Right hindlimb (tissue), 1 donor: ENCODE data around the gene SPIRE2.
"Not testable (repeated sequence)": the region's sequence is repeated elsewhere in the genome, so short reads cannot be mapped to it uniquely, and the experiment has no call there.

Source experiments
- DNase-seq: peaks from one replicate; pipeline ENCODE4 v3.0.0-alpha.2; 2018

The SPIRE2 gene

GRCh38 chr16:89869911-89870310 is 41.6 kb downstream of the SPIRE2 start:
- DNase-seq, result no peak

- DNase-seq, result no peak
Measured at GRCh38 chr16:89870440-89870839, 42.2 kb downstream of the SPIRE2 start.

- DNase-seq, result no peak
Measured at GRCh38 chr16:89871895-89872294, 43.6 kb downstream of the SPIRE2 start.

- DNase-seq, result peak; percentile 94
Measured at GRCh38 chr16:89873109-89873971, 45.1 kb downstream of the SPIRE2 start, which contains the start of gene TCF25. Gene TCF25 (plus strand): TSS chr16:89873592. CDS start chr16:89873668, 76 bp downstream.

GRCh38 chr16:89873972-89874689 is 45.9 kb downstream of the SPIRE2 start:
- peak; percentile 98 for DNase-seq

GRCh38 chr16:89879123-89879522 is 50.8 kb downstream of the SPIRE2 start:
- DNase-seq, result not testable (repeated sequence)

- DNase-seq, result no peak
Measured at GRCh38 chr16:89880477-89881367, 52.4 kb downstream of the SPIRE2 start.

GRCh38 chr16:89881368-89881730 is 53.1 kb downstream of the SPIRE2 start:
- DNase-seq, result no peak

GRCh38 chr16:89883346-89884040 is 55.2 kb downstream of the SPIRE2 start:
- no peak for DNase-seq

GRCh38 chr16:89884041-89884421 is 55.8 kb downstream of the SPIRE2 start:
- DNase-seq, result no peak

- DNase-seq, result no peak
Measured at GRCh38 chr16:89887243-89887642, 59.0 kb downstream of the SPIRE2 start.

GRCh38 chr16:89890200-89890599 is 61.9 kb downstream of the SPIRE2 start:
- no peak for DNase-seq

GRCh38 chr16:89890886-89891657 is 62.8 kb downstream of the SPIRE2 start:
- no peak for DNase-seq

- no peak for DNase-seq
Measured at GRCh38 chr16:89892055-89892630, 63.9 kb downstream of the SPIRE2 start.

GRCh38 chr16:89892635-89893034 is 64.4 kb downstream of the SPIRE2 start:
- DNase-seq, result no peak

GRCh38 chr16:89893642-89894548 is 65.6 kb downstream of the SPIRE2 start:
- DNase-seq, result no peak

- DNase-seq, result no peak
Measured at GRCh38 chr16:89895482-89896250, 67.4 kb downstream of the SPIRE2 start.

- no peak for DNase-seq
Measured at GRCh38 chr16:89897204-89897603, 68.9 kb downstream of the SPIRE2 start.
